Spleen (tissue), 11 donors: ENCODE data around the gene G3BP2. TPM values are rescaled to one million over a fixed set of nuclear protein-coding genes. Genes with fewer than 3 reads are reported as not detected.

Experiments used
- DNase-seq: peaks from one replicate; pipeline ENCODE4 v3.0.0-alpha.2; 2020
- H3K27ac ChIP-seq, 8 donors: fragments of 200-600 bp; sonication (generic) in 7 of 8; 1 replicate in 4 of 8; 2 replicates in 4 of 8; pipeline versions ENCODE4 v1.5.0 to v1.8.0; 2016 to 2021; ENCODE audit warnings: inconsistent platforms in 4 of 8, mild to moderate bottlenecking in 4 of 8, moderate library complexity in 1 of 8
- H3K27me3 ChIP-seq, 7 donors: fragments of 200-600 bp; sonication (generic) in 6 of 7; replicated peaks in 1 of 7; 1 replicate in 4 of 7; 2 replicates in 3 of 7; pipeline versions ENCODE4 v1.5.0 to v1.8.0; 2016 to 2021; ENCODE audit warnings: inconsistent platforms in 3 of 7, mild to moderate bottlenecking in 1 of 7
- H3K36me3 ChIP-seq, 6 donors: fragments of 200-600 bp; sonication (generic) in 5 of 6; 1 replicate in 4 of 6; 2 replicates in 2 of 6; pipeline versions ENCODE4 v1.5.0 to v1.8.0; 2016 to 2021; ENCODE audit warnings: inconsistent platforms in 2 of 6
- H3K4me1 ChIP-seq, 6 donors: fragments of 200-600 bp; sonication (generic) in 5 of 6; 1 replicate in 3 of 6; 2 replicates in 3 of 6; pipeline versions ENCODE4 v1.5.0 to v1.8.0; 2016 to 2021; ENCODE audit warnings: inconsistent platforms in 3 of 6
- H3K4me3 ChIP-seq, 8 donors: fragments of 200-600 bp; sonication (generic) in 7 of 8; 1 replicate in 4 of 8; 2 replicates in 4 of 8; pipeline versions ENCODE4 v1.5.0 to v1.8.0; 2016 to 2021; ENCODE audit warnings: inconsistent platforms in 4 of 8, mild to moderate bottlenecking in 4 of 8, moderate library complexity in 2 of 8
- H3K9me3 ChIP-seq, 8 donors: fragments of 200-600 bp; sonication (generic) in 7 of 8; 1 replicate in 4 of 8; 2 replicates in 4 of 8; pipeline versions ENCODE4 v1.5.0 to v1.8.0; 2016 to 2021; ENCODE audit warnings: inconsistent platforms in 4 of 8
- POLR2A ChIP-seq, 3 donors: fragments of 450-650 bp; IDR thresholded peaks; one replicate each; pipeline ENCODE4 v1.5.1; 2017; ENCODE audit warnings: antibody characterized with exemption in 3 of 3, mild to moderate bottlenecking in 1 of 3
- POLR2AphosphoS5 ChIP-seq, 3 donors: sonication (generic); formaldehyde crosslinking; IDR thresholded peaks; one replicate each; pipeline ENCODE4 v1.5.1; 2017; ENCODE audit warnings: antibody characterized with exemption in 3 of 3
- WGBS, 5 donors: extraction: QIAGEN DNeasy Blood & Tissue Kit in 3 of 5; methylation state at CpG; one replicate each; pipeline versions ENCODE4 v1.1.5 to v1.1.7; 2013 to 2018; 5-methylcytosine and 5-hydroxymethylcytosine counted together
- intact Hi-C: fragments of 100-400 bp; cut with DNase I; formaldehyde crosslinking; loops from one replicate; pipeline ENCODE4 v1.15.0; 2023; ENCODE audit warnings: low total_unique reads
- polyA plus RNA-seq, 3 donors: library from polyadenylated mRNA; stranded (reverse); fragments of 200-250 nt; gene quantifications; one replicate each; pipeline ENCODE4 v1.2.1, GENCODE V29; 2013
- total RNA-seq, 7 donors: library from RNA; depleted of rRNA in 3 of 7; stranded (reverse); fragments of >200 nt in 3 of 7; fragmentation: NEBNext Ultra II Directional in 4 of 7; extraction: Animal tissue kit (Norgen Biotek cat#: 25700) in 4 of 7; gene quantifications; one replicate each; pipeline versions ENCODE4 v1.1.0 to v1.2.1, GENCODE V29; 2016 to 2021
- TF ChIP-seq, protein P1 (sequence below), 11 experiments: fragments of 200-600 bp in 7 of 11; fragments of 450-650 bp in 4 of 11; sonication (generic) in 4 of 11; IDR thresholded peaks in 8 of 11; conservative IDR thresholded peaks in 3 of 11; 1 replicate in 7 of 11; 2 replicates in 4 of 11; pipeline versions ENCODE4 v1.4.0 to v1.8.0; 2016 to 2021; ENCODE audit warnings: antibody characterized with exemption in 11 of 11, inconsistent platforms in 4 of 11, mild to moderate bottlenecking in 1 of 11
- donor health status: healthy with polysubstance abuse.
- donor health status: DM: no; HTN: no; CAD: no; lungs with moderate emphysema.
- donor health status: DM: no; HTN: no; CAD: no.
- donor health status: Bipolar disorder and iron deficiency.
- donor health status: healthy.
- donor health status: DM: no; HTN: no; CAD: no.
- donor health status: DM: yes; HTN: yes; CAD: no.

Gene G3BP2
- total and polyA plus RNA-seq, 10 donors, result 15.2 to 113 (median 102) TPM

DNA sequence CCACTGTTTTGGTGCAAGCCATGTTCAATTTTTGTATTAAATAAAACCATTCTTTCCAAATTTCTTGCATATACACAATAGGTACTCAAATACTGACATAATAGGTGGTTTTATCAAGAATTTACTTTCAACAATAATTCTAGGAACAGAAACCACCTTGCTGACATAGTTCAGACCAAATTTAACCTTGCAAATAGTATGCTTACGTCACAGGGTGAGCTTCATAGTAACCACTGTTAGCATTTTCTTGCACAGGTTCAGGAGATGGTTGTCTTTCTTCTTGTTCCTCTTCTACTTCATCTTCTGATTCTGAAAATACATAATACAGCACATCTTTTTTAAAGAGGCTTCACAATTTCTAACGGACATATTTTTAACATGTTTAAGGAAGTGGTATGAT is 17.6 kb downstream of the G3BP2 start:
- DNase-seq, result no peak
- Histone ChIP-seq H3K36me3 (peaks cover 0 to 100% (median 70%) of the 10 kb centered on the region in 6 donors), H3K9me3 (no peaks in the 10 kb centered on the region), H3K27ac (peak overlapping the region in 1 of 8 donors; percentile 13), H3K27me3 (no peaks in the 10 kb centered on the region), H3K4me1 (peaks cover 0 to 57% (median 2%) of the 10 kb centered on the region in 6 donors), H3K4me3 (no peak overlapping the region)
- TF ChIP-seq POLR2A (IDR thresholded peaks at IDR 0.05), result no peak
- TF ChIP-seq POLR2AphosphoS5 (IDR thresholded peaks at IDR 0.05), result no peak
- TF ChIP-seq, protein P1, sequence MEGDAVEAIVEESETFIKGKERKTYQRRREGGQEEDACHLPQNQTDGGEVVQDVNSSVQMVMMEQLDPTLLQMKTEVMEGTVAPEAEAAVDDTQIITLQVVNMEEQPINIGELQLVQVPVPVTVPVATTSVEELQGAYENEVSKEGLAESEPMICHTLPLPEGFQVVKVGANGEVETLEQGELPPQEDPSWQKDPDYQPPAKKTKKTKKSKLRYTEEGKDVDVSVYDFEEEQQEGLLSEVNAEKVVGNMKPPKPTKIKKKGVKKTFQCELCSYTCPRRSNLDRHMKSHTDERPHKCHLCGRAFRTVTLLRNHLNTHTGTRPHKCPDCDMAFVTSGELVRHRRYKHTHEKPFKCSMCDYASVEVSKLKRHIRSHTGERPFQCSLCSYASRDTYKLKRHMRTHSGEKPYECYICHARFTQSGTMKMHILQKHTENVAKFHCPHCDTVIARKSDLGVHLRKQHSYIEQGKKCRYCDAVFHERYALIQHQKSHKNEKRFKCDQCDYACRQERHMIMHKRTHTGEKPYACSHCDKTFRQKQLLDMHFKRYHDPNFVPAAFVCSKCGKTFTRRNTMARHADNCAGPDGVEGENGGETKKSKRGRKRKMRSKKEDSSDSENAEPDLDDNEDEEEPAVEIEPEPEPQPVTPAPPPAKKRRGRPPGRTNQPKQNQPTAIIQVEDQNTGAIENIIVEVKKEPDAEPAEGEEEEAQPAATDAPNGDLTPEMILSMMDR (IDR thresholded peaks at IDR 0.05 in 8 of 11, conservative IDR thresholded peaks at IDR 0.05 in 3 of 11), result no peak
- intact Hi-C loops, result no loop called here
- WGBS, 5 donors, result 57 to 71% (median 60%) methylated on average over 2 of the region's 2 CpGs

- peaks cover 0 to 100% (median 72%) of the 10 kb centered on the region in 6 donors for H3K36me3 ChIP-seq
- no peak overlapping the region for H3K4me3 ChIP-seq
- intact Hi-C loops, result no loop called here
- H3K27ac ChIP-seq, result peak overlapping the region in 2 of 8 donors; percentile 6 to 13
- DNase-seq, result no peak
- no peaks in the 10 kb centered on the region for H3K27me3 ChIP-seq
- 69 to 80% (median 70%) methylated on average over 1 of the region's 1 CpG for WGBS, 5 donors
- H3K4me1 ChIP-seq, result peaks cover 0 to 57% (median 2%) of the 10 kb centered on the region in 6 donors
- TF ChIP-seq POLR2A (IDR thresholded peaks at IDR 0.05), result no peak
- TF ChIP-seq, protein P1 (IDR thresholded peaks at IDR 0.05 in 8 of 11, conservative IDR thresholded peaks at IDR 0.05 in 3 of 11), result no peak
- TF ChIP-seq POLR2AphosphoS5 (IDR thresholded peaks at IDR 0.05), result no peak
- H3K9me3 ChIP-seq, result no peaks in the 10 kb centered on the region
Observed at GRCh38 chr4:75654905-75655304, 18.3 kb downstream of the G3BP2 start.

DNA sequence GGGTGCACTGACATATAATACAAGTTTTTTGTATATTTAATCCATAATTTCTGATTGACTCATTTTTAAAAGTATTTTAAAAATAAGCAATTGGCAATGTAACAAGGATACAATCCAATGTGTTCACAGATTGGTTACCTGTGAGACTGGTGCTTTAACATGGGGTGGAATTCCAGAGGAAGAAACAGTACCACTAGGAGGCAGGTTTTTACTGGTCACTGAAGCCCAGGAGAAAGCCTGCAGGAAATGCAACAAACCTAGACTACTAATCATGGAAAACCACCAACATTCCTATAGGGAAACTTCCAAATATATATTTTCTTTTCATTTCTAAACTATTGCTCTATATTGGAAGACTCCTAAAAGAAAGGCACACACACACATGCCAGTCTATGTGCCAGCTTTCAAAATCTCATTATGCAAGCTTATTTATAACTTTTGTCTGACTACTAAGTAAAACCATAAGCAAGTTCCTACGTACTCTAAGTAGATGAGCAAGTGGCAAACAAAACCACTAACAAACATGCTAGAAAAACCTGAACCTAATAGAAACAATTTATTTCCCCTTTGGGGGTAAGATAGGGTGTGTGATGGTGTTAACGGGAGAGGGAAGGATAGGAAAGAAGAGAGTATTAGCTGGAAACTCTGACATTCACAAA is 19.2 kb downstream of the G3BP2 start:
- Histone ChIP-seq H3K4me3 (no peak overlapping the region), H3K27ac (no peak overlapping the region), H3K4me1 (peaks cover 0 to 57% (median 2%) of the 10 kb centered on the region in 6 donors), H3K9me3 (no peaks in the 10 kb centered on the region), H3K27me3 (no peaks in the 10 kb centered on the region), H3K36me3 (peaks cover 0 to 100% (median 73%) of the 10 kb centered on the region in 6 donors)
- TF ChIP-seq POLR2A (IDR thresholded peaks at IDR 0.05) (no peak), POLR2AphosphoS5 (IDR thresholded peaks at IDR 0.05) (no peak)
- TF ChIP-seq, protein P1 (IDR thresholded peaks at IDR 0.05 in 8 of 11, conservative IDR thresholded peaks at IDR 0.05 in 3 of 11), result peak in 5 of 11 experiments; percentile 17 to 31 (median 21)
- no peak for DNase-seq
- 72 to 79% (median 76%) methylated on average over 2 of the region's 2 CpGs for WGBS, 5 donors
- intact Hi-C loops, result no loop called here

GRCh38 chr4:75644095-75644494 is 29.1 kb downstream of the G3BP2 start:
- Histone ChIP-seq H3K4me3 (no peak overlapping the region), H3K27me3 (no peaks in the 10 kb centered on the region), H3K9me3 (no peaks in the 10 kb centered on the region), H3K4me1 (peaks cover 0 to 12% (median 3%) of the 10 kb centered on the region in 6 donors), H3K36me3 (peaks cover 3 to 78% (median 49%) of the 10 kb centered on the region in 6 donors), H3K27ac (no peak overlapping the region)
- WGBS, 5 donors, result 48 to 65% (median 54%) methylated on average over 4 of the region's 4 CpGs
- intact Hi-C loops, result no loop called here
- no peak for TF ChIP-seq POLR2AphosphoS5 (IDR thresholded peaks at IDR 0.05)
- TF ChIP-seq POLR2A (IDR thresholded peaks at IDR 0.05), result no peak
- TF ChIP-seq, protein P1 (IDR thresholded peaks at IDR 0.05 in 8 of 11, conservative IDR thresholded peaks at IDR 0.05 in 3 of 11), result no peak
- DNase-seq, result no peak
